ENCODE results near the gene AZIN2.

- no peak for TF ChIP-seq POLR2A (IDR thresholded peaks at IDR 0.05; ENCODE audit: low read depth, low read length)
- TF ChIP-seq POLR2AphosphoS5 (IDR thresholded peaks at IDR 0.05; ENCODE audit: low read depth, low read length): no peak
- TF ChIP-seq TAF1 (IDR thresholded peaks at IDR 0.05; ENCODE audit: low read depth, low read length): no peak
- no peak for TF ChIP-seq SPI1 (IDR thresholded peaks at IDR 0.05; ENCODE audit: low read depth, low read length)
Observed at GRCh38 chr1:33143698-33144097, 62.7 kb downstream of the AZIN2 start.

Data from GM12891 (cell line).